HG03139 (cell line): ENCODE data around the gene TGFB1I1.
"Not testable (repeated sequence)": the region's sequence is repeated elsewhere in the genome, so short reads cannot be mapped to it uniquely, and the experiment has no call there.

ENCODE experiments used
- ATAC-seq: cut with Tn5 transposase; IDR thresholded peaks from one replicate; pipeline ENCODE4 v1.9.1; 2021; ENCODE audit not compliant: unreplicated experiment

The TGFB1I1 gene

DNA sequence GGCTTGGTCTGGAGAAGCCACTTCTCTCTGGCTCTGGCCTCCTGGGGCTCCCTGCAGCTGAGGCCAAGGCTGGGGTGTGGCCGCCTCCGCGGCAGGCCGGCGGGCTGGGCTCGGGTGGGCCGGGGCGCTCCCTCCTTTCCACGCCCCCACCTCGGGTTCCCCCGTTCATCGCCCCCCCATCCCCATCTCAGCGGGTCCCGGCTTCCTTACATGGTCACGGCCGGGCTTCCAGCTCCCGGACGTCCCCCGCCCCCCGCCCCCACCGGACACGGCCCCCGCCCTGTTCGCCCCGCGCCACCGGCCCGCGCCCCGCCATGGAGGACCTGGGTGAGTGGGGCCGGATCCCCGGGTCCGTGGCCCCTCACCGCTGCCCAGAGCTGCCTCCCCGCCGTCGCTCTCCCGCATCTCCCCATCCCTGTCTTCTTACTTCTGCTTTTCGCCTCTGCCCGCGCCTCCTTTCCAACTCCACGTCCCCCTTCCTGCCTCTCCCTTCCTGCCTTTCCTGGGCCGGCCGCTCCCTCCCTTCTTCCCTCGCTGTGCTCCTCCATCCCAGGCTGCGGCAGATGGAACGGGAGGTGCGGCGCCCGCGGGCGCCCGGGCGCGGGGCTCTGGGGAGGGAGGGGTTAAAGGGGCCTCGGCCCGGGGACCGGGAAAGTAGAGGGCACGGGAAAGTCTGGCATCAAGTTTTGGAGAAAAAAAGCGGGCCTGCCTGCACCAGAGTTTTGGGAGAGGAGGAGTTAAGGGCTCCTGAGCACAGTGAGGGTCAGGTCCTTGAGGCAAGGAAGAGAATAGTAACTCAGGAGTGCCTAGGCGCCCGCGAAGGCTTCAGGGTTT, at the start of gene TGFB1I1:
TSS of gene TGFB1I1 (plus strand) at position 278 of the 834 bp plus-strand sequence. CDS start at position 315, 37 bp downstream.
- no peak for ATAC-seq

DNA sequence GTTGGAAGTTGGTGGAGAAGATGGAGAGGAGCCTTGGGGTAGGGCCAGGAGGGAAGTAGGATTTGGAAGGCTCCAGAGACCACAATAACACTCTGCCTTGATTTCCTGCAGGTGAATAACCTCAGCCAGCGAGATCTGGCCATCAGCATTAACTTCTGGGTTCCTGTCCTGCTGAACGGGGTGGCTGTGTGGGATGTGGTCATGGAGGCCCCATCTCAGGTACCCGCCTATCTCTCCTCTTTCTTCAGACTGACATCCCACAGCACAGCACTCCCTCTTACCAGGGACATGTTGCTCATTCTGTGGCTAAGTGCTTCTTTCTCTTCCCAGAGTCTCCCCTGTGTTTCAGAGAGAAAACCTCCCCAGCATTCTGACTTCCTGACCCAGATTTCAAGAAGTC, 48.7 kb upstream of the TGFB1I1 start:
- no peak for ATAC-seq

DNA sequence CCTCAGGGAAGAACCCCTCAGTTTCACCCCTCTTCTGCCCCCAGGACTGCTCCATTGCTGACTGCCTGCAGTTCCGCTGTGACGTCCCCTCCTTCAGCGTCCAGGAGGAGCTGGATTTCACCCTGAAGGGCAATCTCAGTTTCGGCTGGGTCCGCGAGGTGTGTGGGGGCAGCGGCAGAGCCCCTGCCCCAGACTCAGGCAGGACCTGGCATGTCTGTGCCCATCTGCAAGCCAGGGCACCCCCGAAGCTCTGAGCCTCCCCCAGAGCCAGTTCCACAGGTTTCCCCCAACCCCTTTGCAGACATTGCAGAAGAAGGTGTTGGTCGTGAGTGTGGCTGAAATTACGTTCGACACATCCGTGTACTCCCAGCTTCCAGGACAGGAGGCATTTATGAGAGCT, 48.2 kb upstream of the TGFB1I1 start:
- no peak for ATAC-seq

DNA sequence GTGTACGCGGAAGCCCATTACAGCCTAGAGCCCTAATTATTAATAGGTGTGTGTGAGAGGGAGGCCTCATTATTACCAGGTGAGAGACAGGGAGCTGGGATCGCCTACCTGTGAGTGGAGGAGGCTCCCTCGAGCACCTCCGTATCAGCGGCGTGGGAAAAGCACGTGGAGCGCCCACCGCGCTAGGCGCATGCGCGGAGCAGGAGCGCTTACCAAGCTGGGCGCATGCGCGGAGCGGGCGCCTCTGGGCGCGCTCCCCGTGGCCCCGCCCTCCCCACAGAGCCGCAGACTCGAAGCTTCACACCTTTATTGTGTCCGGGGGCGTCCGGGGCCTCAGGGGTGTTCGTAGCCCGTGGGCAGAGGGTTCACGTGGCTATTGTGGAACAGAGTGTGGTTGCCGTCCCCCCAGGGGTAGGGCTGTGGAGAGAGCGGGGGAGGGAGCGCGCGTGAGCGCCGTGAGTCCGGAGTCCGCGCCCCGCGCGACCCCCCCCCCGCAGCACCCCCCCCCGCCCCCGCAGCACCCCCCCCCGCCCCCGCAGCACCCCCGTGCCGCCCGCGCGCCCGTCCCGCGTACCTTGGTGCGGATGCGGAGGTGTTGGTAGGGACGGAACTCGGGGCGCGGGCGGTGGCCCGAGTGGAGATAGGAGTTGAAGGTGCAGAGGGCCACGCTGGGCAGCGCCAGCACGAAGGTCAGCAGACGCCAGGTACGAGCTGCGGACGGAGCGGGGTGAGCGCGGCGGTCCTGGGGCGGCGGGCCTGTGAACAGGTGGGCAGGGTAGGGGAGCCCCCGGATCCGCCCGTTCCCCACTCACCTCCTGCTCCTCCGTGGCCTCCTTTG, 44.3 kb upstream of the TGFB1I1 start:
- ATAC-seq, result no peak

DNA sequence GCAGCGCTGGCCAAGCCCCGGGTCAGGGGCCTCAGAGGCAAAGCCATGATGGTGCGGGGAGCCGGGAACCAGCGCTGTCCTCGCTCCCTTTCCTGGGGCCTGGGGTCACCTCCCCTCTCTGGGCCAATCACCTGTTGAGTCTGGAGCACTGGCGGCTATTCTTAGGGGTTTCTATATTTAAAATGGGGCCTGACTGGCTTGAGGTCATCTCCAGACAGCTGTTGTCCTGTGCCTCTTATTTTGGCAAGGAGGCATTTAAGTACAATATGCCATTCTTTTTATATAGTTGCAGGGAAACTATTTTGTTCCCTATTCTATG, 43.7 kb upstream of the TGFB1I1 start, which contains the start of gene COX6A2:
TSS of gene COX6A2 (minus strand) at position 82 of the 319 bp plus-strand sequence. CDS start at position 47, 35 bp downstream.
- no peak for ATAC-seq

DNA sequence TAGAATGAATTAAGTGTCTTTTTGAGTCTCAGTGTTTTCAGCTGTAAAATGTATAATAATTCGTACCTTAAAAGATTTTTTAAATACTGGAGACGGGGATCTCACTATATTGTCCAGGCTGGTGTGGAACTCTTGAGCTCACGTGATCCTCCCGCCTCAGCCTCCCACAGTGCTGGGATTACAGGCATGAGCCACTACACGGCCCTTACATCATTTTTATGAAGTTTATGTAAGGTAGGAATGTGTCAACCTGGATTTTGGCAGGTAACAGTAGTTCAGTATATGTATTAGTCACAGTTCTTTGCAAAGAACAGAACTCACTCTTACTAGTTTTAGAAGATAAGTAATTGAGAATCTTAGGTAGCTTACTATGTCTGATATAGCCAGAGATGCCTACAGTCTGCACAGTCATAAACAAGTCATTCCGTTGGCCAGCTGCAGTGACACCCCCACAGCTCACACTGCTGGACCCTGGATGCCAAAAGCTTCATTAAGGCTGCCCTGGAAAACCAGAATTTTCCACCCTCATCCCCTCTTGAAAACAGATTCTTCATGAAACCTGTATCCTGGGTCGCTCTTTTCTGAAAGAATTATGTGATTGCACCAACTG, 43.2 kb upstream of the TGFB1I1 start:
- ATAC-seq, result no peak

DNA sequence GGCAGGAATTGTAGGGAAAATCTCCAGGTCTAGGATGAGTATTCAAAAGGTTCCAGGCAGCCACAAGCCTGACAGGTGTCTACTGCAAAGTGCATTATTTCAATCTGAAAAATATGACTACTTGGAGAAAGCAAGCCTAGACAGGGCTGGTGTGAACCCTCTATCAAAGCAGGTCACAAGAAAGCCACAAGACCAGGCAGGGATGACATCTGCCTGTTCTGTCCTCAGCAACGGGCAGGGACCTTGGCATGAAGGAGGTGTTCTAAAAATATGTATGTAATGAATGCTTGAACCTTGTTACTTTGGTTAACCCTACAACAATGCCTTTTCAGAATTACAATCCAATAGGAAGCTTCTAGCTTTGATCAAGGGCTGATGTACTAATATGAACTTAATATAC, 42.6 kb upstream of the TGFB1I1 start:
- no peak for ATAC-seq

DNA sequence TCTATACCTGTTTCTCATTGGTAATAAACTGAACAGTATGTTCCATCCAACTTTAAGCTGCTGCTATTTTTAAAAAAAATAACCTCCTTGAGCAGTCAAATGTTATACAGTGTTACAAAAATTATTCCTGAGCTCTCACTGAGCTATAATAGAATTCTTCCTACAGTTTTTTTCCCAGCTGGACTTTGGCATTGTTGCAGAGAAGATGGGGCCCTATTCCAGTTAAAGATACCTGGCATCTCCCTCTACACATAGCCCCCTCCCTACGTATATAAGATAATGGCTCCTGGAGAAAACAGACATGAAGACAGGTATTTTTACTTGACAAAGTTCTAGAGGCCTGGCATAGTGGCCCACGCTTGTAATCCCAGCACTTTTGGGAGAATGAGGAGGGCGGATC, 42.2 kb upstream of the TGFB1I1 start:
- no peak for ATAC-seq

DNA sequence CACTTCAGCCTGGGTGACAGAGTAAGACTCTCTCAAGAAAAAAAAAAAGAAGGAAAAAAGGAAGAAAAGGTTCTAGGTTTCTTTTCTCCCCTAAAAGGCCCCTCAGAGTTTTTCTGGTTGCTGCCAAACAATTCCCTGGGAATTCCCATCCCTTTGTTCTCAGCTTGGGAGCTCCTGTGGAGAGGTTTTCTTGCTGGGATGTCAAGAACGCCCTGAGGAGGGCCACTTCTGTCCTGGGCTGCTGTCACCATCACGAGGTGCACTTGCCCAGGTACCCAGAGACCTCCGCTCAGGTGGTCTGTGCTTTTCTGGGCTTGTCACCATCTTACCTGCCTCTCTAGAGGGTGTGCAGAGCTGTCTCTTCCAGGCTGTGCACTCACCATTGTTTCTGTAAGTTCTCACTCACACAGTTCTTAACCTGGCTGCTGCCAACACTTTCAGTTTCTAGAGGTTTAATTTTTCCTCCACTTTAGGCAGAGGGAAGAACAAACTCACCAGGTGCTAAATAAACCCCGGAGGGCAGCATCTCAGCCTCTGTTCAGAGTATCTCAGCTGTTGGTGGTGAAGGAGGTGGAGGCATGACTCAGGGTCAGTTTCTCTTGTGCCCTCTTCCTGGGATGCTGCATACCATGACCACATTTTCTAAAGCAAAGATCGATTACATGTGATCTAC, 41.4 kb upstream of the TGFB1I1 start:
- no peak for ATAC-seq

DNA sequence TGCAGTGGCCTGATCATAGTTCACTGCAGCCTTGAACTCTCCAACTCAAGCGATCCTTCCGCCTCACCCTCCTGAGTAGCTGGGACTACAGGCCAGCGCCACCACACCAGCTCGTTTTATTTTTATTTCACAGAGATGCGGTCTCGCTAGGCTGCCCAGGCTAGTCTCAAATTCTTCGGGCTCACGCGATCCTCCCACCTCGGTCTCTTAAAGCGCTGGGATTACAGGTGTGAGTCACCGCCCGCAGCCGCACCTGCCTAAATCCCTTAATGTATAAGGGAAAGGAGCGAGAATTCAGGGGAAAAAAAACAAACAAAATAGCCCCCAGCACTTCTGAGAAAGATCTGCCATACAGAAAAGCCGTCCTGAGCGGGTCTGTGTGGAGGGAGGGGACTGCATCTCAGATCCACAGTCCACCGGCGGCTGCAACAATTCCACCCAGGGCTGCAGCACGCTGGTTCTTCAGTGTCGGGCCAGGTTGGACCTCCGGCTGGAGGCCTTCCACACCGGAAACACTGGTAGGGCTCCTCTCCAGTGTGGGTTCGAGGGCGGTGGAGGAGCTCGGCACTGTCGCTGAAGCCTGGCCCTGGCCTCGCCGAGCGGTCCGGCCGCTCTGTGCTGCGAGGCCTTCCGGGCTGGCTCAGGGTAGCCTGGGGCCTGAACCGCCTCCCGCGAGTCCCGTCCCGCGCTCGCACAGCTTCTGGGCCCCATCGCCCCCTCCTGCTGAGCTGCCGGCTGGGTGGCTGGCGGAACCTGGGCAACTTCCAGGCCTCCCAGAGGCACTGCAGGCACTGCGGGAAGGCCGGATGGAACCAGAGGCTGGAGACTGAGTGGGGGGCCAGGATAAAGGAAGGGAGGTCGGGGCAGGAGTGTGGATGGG, 36.4 kb upstream of the TGFB1I1 start:
- no peak for ATAC-seq

DNA sequence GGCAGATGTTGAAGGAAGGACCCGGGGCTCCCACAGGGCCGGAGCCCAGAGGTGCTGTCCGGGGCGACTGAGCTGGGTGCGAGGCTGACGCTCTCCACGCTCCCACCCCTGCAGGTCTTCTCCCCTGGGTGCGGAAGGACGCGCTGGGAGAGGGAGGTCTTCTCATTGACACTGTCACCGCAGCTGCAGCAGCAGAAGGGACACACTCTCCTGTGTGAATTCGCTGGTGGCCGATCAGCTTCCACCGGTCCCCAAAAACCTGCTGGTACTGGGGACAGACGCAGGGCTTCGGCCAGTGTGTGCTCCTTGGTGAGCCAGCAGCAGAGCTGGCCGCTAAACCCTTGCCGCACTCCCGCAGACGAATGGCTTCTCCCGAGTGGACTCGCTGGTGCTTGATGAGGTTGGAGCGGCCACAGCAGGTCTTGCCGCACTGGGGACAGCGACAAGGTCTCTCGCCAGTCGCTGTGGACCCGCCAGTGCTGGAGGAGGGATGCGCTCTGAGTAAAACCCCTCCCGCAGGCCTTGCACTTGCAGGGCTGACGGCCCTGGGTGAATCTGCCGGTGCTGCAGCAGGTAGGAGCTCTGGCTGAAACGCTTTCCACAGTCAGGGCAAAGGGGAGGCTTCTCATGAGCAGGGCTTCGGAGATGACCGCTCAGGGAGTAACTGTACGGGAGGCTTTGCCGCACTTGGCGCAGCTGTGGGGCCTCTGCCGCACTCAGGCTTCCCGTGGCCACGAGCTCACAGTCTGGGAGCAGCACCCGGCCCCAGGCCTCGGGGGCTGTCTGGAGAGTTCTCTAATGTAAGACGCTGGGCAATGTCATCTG, 35.5 kb upstream of the TGFB1I1 start:
- no peak for ATAC-seq

DNA sequence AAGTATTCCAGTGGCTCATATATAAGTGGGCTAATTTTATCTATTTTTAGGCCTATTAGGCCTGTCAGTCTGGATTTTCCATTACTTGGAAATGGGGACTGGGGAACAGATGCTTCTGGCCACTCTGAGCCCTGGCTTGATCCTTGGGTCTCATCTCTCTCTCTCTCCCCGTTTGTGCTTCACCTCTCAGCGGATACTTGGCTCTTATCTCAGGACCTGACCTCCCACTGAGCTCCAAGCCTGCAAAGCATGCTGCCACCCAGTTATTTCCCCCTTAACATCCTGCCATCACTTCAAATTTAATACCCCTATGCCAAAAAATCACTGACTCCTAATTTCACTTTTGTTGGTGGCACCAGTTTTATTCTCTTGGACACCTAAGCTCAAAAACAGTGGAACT, 33.5 kb upstream of the TGFB1I1 start:
- no peak for ATAC-seq

DNA sequence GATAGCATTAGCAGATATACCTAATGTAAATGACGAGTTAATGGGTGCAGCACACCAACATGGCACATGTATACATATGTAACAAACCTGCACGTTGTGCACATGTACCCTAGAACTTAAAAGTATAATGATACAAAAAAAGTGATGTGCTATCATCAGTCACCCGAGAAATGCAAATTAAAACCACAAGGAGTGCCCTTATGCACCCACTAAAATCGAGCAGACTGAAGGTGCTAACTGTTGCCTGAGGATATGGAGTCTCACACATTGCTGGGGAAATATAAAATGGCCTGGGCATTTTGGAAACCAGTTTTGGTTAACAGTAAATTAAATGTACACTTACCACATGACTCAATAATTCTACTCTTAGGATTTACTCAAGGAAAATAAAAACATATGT, 32.9 kb upstream of the TGFB1I1 start:
- ATAC-seq, result not testable (repeated sequence)

DNA sequence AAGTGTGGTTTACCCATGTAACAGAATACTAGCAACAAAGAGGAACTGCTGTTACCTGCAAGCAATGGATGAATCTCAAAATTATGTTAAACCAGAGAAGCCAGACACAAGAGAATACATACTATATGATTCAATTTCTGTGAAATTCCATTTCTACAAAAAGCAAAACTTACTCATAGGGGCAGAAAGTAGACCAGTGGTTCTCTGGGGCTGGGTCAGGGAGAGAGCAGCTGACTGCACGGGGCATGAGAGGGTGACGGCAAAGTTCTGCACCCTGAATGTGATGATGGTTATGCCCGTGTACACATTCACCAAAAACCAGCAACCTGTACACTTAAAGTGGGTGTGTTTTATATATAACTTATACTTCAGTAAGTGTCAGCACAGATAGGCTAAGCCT, 32.4 kb upstream of the TGFB1I1 start:
- no peak for ATAC-seq

DNA sequence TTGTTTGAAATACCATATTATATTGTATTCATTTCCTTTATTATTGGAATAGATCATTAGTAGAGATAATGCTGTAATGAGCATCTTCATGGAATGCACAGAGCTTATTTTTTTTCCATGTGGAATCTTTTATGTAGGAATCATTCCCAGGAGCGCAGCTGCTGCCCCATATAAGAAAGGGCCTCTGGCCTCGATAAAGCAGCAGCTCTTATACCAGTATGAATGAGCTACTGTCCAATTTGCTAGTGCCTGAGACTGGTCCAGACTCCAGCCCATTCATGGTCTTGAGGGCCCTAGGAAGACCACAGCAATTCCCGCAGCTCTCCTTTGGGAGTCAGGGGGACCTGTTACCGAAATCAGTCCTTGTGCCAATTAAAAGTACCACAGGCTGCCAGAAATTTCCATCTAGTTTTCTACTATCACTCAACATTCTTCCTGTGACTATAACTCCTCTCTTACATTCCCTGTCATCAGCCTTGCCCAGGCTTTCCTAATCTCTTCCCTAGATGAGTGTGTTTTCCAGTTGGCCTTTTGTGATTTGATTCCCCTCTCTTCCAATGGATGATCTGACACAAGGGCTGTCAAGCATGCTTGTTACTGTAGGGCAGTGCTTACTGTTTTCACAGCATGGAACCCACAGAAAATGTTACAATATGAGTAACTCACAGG, 31.3 kb upstream of the TGFB1I1 start:
- no peak for ATAC-seq

DNA sequence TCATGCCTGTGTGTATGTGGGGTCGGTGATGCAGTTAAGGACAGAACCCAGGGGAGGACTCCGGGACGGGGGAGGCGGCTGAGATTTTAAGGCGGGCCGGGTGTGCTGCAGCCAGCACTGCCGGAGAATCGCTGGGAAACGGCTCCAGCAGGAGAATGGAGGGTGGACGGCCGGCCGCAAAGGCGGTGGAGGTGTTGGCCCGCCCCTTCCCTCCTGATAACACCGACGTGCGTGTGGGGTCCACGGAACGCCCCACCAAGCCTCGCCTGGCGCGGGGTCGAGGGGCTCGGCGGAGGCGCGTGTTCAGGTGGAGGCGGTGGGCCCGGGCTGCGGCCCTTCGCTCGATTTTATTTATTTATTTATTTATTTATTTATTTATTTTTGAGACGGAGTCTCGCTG, 30.0 kb upstream of the TGFB1I1 start:
- ATAC-seq, result no peak

DNA sequence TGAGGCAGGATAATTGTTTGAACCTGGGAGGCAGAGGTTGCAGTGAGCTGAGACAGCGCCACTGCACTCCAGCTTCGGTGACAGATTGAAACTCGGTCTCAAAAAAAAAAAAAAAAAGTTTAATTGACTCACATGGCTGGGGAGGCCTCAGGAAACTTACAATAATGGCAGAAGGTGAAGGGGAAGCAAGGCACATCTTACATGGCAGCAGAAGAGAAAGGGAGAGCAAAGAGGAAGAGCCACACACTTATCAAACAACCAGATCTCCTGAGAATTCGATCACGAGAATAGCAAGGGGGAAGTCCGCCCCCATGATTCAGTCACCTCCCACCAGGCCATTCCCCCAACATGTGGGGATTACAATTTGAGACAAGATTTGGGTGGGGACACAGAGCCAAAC, 26.0 kb upstream of the TGFB1I1 start:
- ATAC-seq, result not testable (repeated sequence)

DNA sequence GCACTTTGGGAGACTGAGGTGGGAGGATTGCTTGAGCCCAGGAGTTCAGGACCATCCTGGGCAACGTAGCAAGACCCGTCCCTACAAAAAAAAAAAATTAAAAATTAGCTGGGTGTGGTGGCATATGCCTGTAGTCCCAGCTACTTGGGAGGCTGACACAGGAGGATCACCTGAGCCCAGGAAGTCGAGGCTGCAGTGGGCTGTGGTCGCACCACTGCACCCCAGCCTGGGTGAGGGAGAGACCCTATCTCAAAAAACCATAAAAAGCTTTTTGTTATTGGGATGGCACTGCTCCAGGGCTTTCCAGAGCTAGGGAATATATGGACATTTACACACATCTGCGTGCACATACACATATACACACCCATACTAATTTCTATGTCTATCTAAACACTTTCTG, 20.8 kb upstream of the TGFB1I1 start:
- ATAC-seq, result no peak
